Large intestine (tissue), 12 donors: ENCODE measurements around the gene EFCAB11. TPM values are rescaled to one million over a fixed set of nuclear protein-coding genes. Genes with fewer than 3 reads are reported as not detected.
A peak's percentile ranks its signal among the peaks of the same experiment; 100 is the strongest.

Source experiments
- DNase-seq, 2 donors: peaks; one replicate each; pipeline versions ENCODE4 v3.0.0 to v3.0.0-alpha.2; 2013
- H3K27ac ChIP-seq: one replicate; pipeline ENCODE4 v1.5.1; 2013; ENCODE audit warnings: low read length
- H3K27me3 ChIP-seq: 2 replicates; pipeline ENCODE4 v1.6.1; 2013; ENCODE audit warnings: low read length; ENCODE audit not compliant: control insufficient read depth, insufficient read depth
- H3K36me3 ChIP-seq: 2 replicates; pipeline ENCODE4 v1.6.1; 2013; ENCODE audit warnings: low read length; ENCODE audit not compliant: control insufficient read depth, insufficient read depth
- H3K4me1 ChIP-seq: one replicate; pipeline ENCODE4 v1.6.1; 2013; ENCODE audit warnings: low read length; ENCODE audit not compliant: control insufficient read depth, insufficient read depth
- H3K4me3 ChIP-seq: one replicate; pipeline ENCODE4 v1.5.1; 2013; ENCODE audit warnings: low read length
- H3K9me3 ChIP-seq: one replicate; pipeline ENCODE4 v1.6.1; 2013; ENCODE audit warnings: mild to moderate bottlenecking, low read depth, low read length, moderate library complexity; ENCODE audit not compliant: control insufficient read depth
- WGBS: methylation state at CpG from one replicate; pipeline ENCODE4 v1.1.5; 2013; ENCODE audit warnings: low lambda C conversion rate; ENCODE audit not compliant: insufficient coverage; 5-methylcytosine and 5-hydroxymethylcytosine counted together
- long read RNA-seq, 11 donors: transcript quantifications; one replicate each; lab custom pipeline, GENCODE V29; 2026
- polyA plus RNA-seq: library from polyadenylated mRNA; unstranded; fragments of 120-200 nt; gene quantifications from one replicate; pipeline ENCODE4 v1.2.1, GENCODE V29; 2013

Gene EFCAB11
- polyA plus RNA-seq, result 14.2 TPM
- long read RNA-seq, donor 1, partial matches to known transcripts, result 0 of 3 reads
- long read RNA-seq, donor 1, other reads (novel, unspliced or antisense), result 0 of 3 reads
- long read RNA-seq, donor 2, transcript EFCAB11-201 (6 exons, 3,095 nt), result major isoform, 12 of 46 reads
- long read RNA-seq, donor 2, partial matches to known transcripts, result 32 of 46 reads
- long read RNA-seq, donor 2, other reads (novel, unspliced or antisense), result 0 of 46 reads
- long read RNA-seq, donor 3, result 0 reads
- long read RNA-seq, donor 4, result 0 reads
- long read RNA-seq, donor 5, transcript EFCAB11-201 (6 exons, 3,095 nt), result major isoform, 6 of 6 reads
- long read RNA-seq, donor 5, partial matches to known transcripts, result 0 of 6 reads
- long read RNA-seq, donor 5, other reads (novel, unspliced or antisense), result 0 of 6 reads
- long read RNA-seq, donor 6, partial matches to known transcripts, result 27 of 29 reads
- long read RNA-seq, donor 6, other reads (novel, unspliced or antisense), result 0 of 29 reads
- long read RNA-seq, donor 7, partial matches to known transcripts, result 0 of 4 reads
- long read RNA-seq, donor 7, other reads (novel, unspliced or antisense), result 0 of 4 reads
- long read RNA-seq, donor 8, transcript EFCAB11-201 (6 exons, 3,095 nt), result major isoform, 5 of 16 reads
- long read RNA-seq, donor 8, partial matches to known transcripts, result 0 of 16 reads
- long read RNA-seq, donor 8, other reads (novel, unspliced or antisense), result 11 of 16 reads
- long read RNA-seq, donor 9, partial matches to known transcripts, result 0 of 4 reads
- long read RNA-seq, donor 9, other reads (novel, unspliced or antisense), result 0 of 4 reads
- long read RNA-seq, donor 10, transcript EFCAB11-201 (6 exons, 3,095 nt), result major isoform, 8 of 15 reads
- long read RNA-seq, donor 10, partial matches to known transcripts, result 0 of 15 reads
- long read RNA-seq, donor 10, other reads (novel, unspliced or antisense), result 5 of 15 reads
- long read RNA-seq, donor 11, transcript EFCAB11-201 (6 exons, 3,095 nt), result major isoform, 5 of 6 reads
- long read RNA-seq, donor 11, partial matches to known transcripts, result 0 of 6 reads
- long read RNA-seq, donor 11, other reads (novel, unspliced or antisense), result 0 of 6 reads

GRCh38 chr14:89954070-89955021 lies at the start of gene EFCAB11:
Gene EFCAB11, minus strand, starts transcription at chr14:89954730. Its CDS starts 70 bp downstream, at chr14:89954660.
- peaks cover 5% of the 10 kb centered on the region for H3K4me1 ChIP-seq
- peak within 1 kb of the TSS; percentile 80 for H3K4me3 ChIP-seq
- no peaks in the 10 kb centered on the region for H3K9me3 ChIP-seq
- peak; percentile 98 to 99 for DNase-seq
- peaks cover 13% of the 10 kb centered on the region for H3K36me3 ChIP-seq
- H3K27ac ChIP-seq, result peak within 1 kb of the TSS; percentile 86
- 18% methylated on average over 2 of the region's 44 CpGs for WGBS
- H3K27me3 ChIP-seq, result no peaks in the 10 kb centered on the region

DNA sequence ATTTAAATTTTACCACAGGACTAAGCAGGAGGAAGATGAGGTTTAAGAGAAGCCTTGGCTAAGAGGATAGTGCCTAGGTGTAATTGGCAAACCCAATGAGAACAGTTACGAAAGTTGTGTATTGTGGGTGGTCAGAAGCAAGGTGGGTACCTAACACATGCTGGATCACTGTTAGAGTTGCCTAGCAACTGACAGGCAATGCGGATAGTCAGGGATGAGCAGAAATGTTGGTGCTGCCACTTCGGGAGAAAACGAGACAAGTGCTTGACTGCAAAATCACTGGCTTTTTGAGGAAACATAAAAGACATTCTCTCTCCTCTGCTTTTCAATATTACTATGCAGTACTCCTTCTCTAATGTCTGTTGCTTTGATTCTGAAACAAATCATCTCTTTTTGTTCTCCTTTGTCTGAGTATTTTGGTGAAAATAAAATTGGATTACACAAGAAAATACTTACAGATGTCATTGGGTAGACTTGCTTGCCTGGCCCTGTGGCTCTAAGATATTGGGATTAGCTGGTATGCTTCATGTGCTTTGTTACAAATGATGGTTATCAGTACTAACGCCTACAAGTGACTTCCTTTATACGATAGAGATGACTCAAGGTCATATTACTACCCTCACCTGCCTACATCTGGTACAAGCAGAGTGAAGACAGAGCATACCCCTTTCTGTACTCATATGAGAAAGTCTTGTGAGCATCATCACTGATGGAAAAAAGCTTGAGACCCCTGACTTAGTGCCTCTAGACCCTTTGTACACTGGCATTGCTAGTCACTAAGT lies 49.2 kb upstream of the EFCAB11 start:
- peaks cover 18% of the 10 kb centered on the region for H3K36me3 ChIP-seq
- H3K27ac ChIP-seq, result no peak overlapping the region
- no peaks in the 10 kb centered on the region for H3K27me3 ChIP-seq
- no peak for DNase-seq
- no CpG with 5 or more reads among the region's 6 CpGs for WGBS
- no peaks in the 10 kb centered on the region for H3K4me1 ChIP-seq
- H3K9me3 ChIP-seq, result no peaks in the 10 kb centered on the region
- H3K4me3 ChIP-seq, result no peak overlapping the region

- DNase-seq, result no peak
- 100% methylated on average over 2 of the region's 2 CpGs for WGBS
- H3K36me3 ChIP-seq, result peaks cover 30% of the 10 kb centered on the region
- no peaks in the 10 kb centered on the region for H3K27me3 ChIP-seq
- no peaks in the 10 kb centered on the region for H3K4me1 ChIP-seq
- H3K9me3 ChIP-seq, result no peaks in the 10 kb centered on the region
- no peak overlapping the region for H3K4me3 ChIP-seq
- H3K27ac ChIP-seq, result no peak overlapping the region
Observed at GRCh38 chr14:90000935-90001334, 46.4 kb upstream of the EFCAB11 start.

DNA sequence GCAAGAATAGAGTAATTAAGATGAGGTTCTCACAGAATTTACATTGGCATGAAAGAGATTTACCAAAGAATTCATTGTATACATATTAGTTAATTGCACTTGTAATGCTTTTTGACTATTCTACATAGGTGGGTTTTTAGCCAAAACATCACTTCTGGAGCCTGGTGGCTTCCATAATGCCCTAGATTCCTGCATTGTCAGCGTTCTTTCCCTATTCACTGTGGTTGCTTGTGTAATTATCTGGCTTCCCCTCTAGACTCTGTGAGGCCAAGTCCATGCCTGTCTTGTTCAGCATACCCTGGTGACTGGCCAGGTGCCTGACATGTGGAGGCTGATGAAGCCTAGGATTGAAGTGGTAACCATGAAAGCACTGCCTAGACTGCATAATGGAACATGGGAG lies 42.4 kb upstream of the EFCAB11 start:
- Histone ChIP-seq H3K9me3 (no peaks in the 10 kb centered on the region), H3K4me1 (no peaks in the 10 kb centered on the region), H3K36me3 (peaks cover 47% of the 10 kb centered on the region), H3K4me3 (no peak overlapping the region), H3K27me3 (no peaks in the 10 kb centered on the region), H3K27ac (no peak overlapping the region)
- WGBS, result 80% methylated on average over 1 of the region's 1 CpG
- DNase-seq, result no peak

DNA sequence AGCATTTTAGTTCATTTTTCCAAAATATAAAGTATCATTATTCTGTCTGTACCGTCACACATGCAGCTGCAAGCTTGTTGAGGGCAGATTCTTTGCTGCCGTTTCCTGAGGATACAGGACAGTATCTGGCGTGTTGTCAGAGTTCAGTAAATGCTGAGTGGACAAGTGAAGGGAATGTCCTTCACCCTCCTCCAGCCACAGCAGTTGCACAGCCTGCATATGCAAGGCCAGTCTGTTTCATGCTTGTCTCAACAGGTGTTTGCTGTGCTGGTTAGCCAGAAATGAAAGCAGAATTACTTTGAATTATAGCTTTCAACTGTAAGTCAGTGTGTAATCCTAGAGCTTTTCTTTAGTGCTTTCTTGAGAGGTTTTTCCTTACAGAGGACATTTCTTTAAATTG lies 37.7 kb upstream of the EFCAB11 start:
- Histone ChIP-seq H3K4me3 (no peak overlapping the region), H3K9me3 (no peaks in the 10 kb centered on the region), H3K36me3 (peaks cover 45% of the 10 kb centered on the region), H3K27ac (no peak overlapping the region), H3K4me1 (no peaks in the 10 kb centered on the region), H3K27me3 (no peaks in the 10 kb centered on the region)
- DNase-seq, result no peak
- WGBS, result no CpG with 5 or more reads among the region's 3 CpGs

- no peak overlapping the region for H3K27ac ChIP-seq
- no peaks in the 10 kb centered on the region for H3K27me3 ChIP-seq
- DNase-seq, result no peak
- H3K4me1 ChIP-seq, result no peaks in the 10 kb centered on the region
- H3K36me3 ChIP-seq, result peaks cover 46% of the 10 kb centered on the region
- WGBS, result no CpG with 5 or more reads among the region's 2 CpGs
- H3K9me3 ChIP-seq, result no peaks in the 10 kb centered on the region
- H3K4me3 ChIP-seq, result no peak overlapping the region
Observed at GRCh38 chr14:89990623-89991275, 36.2 kb upstream of the EFCAB11 start.

DNA sequence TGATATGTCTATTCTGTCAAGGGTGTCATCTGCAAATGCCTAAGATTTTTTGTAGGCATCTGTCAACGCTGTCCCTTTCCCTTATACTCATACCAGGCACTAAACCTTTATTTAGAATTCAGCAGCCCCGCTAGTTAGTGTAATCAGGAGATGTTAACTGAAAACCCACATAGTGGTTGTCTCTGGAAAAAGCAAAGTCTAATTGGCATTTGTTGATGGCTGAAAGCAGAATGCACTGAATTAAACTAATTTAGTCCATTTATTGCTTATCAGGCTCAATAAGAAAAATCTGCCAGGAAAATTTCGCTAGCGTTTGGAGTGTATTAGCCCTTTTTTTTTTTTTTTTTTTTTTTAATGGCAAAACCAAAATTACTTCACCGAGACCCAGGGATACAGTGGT lies 35.7 kb upstream of the EFCAB11 start:
- H3K27ac ChIP-seq, result no peak overlapping the region
- no peaks in the 10 kb centered on the region for H3K9me3 ChIP-seq
- H3K4me3 ChIP-seq, result no peak overlapping the region
- no peaks in the 10 kb centered on the region for H3K27me3 ChIP-seq
- peaks cover 42% of the 10 kb centered on the region for H3K36me3 ChIP-seq
- DNase-seq, result no peak
- 100% methylated on average over 1 of the region's 5 CpGs for WGBS
- no peaks in the 10 kb centered on the region for H3K4me1 ChIP-seq

DNA sequence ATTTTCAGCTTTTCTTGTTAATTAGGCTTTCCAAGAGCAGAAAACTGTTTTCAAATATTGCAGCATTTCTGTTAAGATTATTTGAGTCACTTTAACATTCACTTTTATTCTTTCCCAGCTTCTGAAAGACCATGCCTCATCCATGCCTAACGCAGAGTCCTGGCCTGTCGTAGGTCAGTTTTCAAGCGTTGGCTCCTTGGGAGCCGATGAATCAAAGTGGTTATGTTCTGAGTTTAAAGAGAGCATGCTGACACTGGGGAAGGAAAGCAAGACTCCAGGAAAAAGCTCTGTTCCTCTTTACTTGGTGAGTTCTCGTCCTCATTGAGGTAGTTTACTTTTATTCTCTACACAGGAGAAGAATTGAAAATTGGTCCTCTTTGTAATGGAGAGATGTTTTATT lies 34.3 kb upstream of the EFCAB11 start:
- Histone ChIP-seq H3K4me3 (no peak overlapping the region), H3K36me3 (peaks cover 34% of the 10 kb centered on the region), H3K27ac (no peak overlapping the region), H3K4me1 (no peaks in the 10 kb centered on the region), H3K9me3 (no peaks in the 10 kb centered on the region), H3K27me3 (no peaks in the 10 kb centered on the region)
- WGBS, result no CpG with 5 or more reads among the region's 5 CpGs
- DNase-seq, result no peak

DNA sequence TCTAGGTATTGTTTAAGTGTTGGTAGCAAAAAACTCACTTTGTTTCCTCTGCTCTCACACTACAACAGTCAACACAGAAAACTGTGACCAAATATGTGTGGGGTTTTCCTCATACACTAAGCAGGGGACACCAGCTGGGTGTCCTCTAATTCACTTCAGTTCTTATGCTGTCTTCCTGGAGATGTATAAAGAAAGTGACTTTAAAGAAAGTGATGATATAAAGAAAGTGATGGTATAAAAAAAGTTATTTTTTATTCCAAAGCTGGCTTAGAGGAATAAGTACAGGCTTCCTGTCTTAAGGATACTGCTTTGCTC lies 32.6 kb upstream of the EFCAB11 start:
- H3K27me3 ChIP-seq, result no peaks in the 10 kb centered on the region
- H3K27ac ChIP-seq, result no peak overlapping the region
- no peaks in the 10 kb centered on the region for H3K4me1 ChIP-seq
- no peak overlapping the region for H3K4me3 ChIP-seq
- H3K36me3 ChIP-seq, result peaks cover 38% of the 10 kb centered on the region
- H3K9me3 ChIP-seq, result no peaks in the 10 kb centered on the region
- DNase-seq, result no peak
